OCI-LY1 (cell line): ENCODE measurements around the gene OR2V2.

Experiments
- CTCF ChIP-seq: fragments of 200-600 bp; sonication (generic), shearing (Covaris generic); IDR thresholded peaks from 2 replicates; pipeline ENCODE4 v1.5.1; 2017; ENCODE audit warnings: mild to moderate bottlenecking, antibody characterized with exemption, low read length, moderate library complexity, mixed read lengths
- EZH2 ChIP-seq: fragments of 200-600 bp; sonication (generic), shearing (Covaris generic); IDR thresholded peaks from 2 replicates; pipeline ENCODE4 v1.8.0; 2017; ENCODE audit warnings: borderline replicate concordance, mixed run types, mild to moderate bottlenecking, antibody characterized with exemption, low read length, moderate library complexity, mixed read lengths

- TF ChIP-seq CTCF = no peak
- TF ChIP-seq EZH2 = no peak
These were observed 45.1 kb downstream of the OR2V2 start for GRCh38 chr5:181192337-181193046.
